Measurements from ENCODE around the gene CAMTA1. TPM values are rescaled to one million over a fixed set of nuclear protein-coding genes. Genes with fewer than 3 reads are reported as not detected.

Gene CAMTA1
- total RNA-seq, 3 donors from 2014 or later: 73.4 to 114 (median 82.6) TPM

DNA sequence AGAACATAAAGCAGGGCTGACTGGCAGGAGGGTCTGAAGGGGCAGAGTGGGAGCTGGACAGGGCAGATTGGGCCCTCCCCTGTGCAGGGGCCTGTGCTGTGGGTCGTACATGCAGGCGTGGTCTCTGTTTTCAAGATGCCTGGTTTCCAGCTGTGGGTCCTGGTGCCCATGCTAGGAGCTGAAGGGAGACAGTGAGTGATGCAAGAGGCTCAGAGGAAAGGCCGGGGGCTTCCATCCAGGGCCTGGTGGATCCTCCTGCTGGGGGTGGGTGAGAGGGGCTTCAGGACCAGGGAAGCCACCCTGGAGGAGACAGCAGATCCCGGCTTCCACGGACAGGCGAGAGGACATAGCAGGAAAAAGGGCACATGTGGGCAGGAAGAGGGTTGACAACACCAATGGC is 636.8 kb downstream of the CAMTA1 start:
- ATAC-seq (no peak), DNase-seq (peak in 1 of 3 donors; percentile 7)
- no peak overlapping the region for H3K4me3 ChIP-seq
- no peaks in the 10 kb centered on the region for H3K9me3 ChIP-seq
- no peaks in the 10 kb centered on the region for H3K36me3 ChIP-seq (ENCODE audit: low read depth)
- H3K4me1 ChIP-seq (ENCODE audit: low read depth): no peaks in the 10 kb centered on the region
- TF ChIP-seq, protein P1, sequence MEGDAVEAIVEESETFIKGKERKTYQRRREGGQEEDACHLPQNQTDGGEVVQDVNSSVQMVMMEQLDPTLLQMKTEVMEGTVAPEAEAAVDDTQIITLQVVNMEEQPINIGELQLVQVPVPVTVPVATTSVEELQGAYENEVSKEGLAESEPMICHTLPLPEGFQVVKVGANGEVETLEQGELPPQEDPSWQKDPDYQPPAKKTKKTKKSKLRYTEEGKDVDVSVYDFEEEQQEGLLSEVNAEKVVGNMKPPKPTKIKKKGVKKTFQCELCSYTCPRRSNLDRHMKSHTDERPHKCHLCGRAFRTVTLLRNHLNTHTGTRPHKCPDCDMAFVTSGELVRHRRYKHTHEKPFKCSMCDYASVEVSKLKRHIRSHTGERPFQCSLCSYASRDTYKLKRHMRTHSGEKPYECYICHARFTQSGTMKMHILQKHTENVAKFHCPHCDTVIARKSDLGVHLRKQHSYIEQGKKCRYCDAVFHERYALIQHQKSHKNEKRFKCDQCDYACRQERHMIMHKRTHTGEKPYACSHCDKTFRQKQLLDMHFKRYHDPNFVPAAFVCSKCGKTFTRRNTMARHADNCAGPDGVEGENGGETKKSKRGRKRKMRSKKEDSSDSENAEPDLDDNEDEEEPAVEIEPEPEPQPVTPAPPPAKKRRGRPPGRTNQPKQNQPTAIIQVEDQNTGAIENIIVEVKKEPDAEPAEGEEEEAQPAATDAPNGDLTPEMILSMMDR (IDR thresholded peaks at IDR 0.05): no peak
- intact Hi-C loops (cut with DNase I, micrococcal nuclease): no loop called here

DNA sequence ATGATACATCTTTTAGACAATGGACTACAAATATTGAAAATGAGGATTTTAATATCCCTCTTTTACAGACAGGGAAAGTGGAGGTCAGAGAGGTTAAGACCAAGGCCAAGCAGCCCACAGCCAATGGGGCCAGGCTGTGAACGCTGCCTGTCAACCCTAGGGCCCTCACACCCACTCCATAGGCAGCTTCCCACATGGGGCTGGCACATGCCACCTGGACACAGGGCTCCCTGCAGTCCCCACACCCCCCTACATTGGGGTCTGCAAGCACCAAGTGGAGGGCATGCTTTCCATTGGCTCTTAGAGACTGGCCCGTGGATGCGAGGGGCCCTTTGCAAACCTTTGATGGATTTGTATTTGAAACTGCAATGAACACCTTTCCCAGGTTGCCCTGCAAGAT is 637.3 kb downstream of the CAMTA1 start:
- TF ChIP-seq, protein P1 (IDR thresholded peaks at IDR 0.05): no peak
- Histone ChIP-seq H3K4me1 (ENCODE audit: low read depth) (no peaks in the 10 kb centered on the region), H3K9me3 (no peaks in the 10 kb centered on the region), H3K4me3 (no peak overlapping the region), H3K36me3 (ENCODE audit: low read depth) (no peaks in the 10 kb centered on the region)
- intact Hi-C loops (cut with DNase I, micrococcal nuclease): no loop called here
- ATAC-seq: no peak
- DNase-seq: peak in 1 of 3 donors; percentile 4

DNA sequence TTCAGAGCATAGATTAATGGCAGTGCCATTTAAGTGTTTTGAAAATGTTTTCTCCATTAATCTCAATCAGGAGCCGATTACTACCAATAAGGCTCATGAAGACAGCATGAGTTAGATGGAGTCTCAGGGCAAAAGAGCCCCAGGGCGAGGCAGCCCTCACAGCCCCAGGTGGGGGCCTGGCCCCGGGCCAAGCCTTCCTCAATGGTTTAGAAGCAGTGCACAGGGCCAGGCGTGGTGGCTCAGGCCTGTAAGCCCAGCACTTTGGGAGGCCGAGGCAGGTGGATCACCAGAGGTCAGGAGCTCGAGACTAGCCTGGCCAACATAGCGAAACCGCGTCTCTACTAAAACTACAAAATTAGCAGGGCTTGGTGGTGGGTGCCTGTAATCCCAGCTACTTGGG is 637.7 kb downstream of the CAMTA1 start:
- H3K9me3 ChIP-seq: no peaks in the 10 kb centered on the region
- no peak overlapping the region for H3K4me3 ChIP-seq
- no peaks in the 10 kb centered on the region for H3K36me3 ChIP-seq (ENCODE audit: low read depth)
- no peaks in the 10 kb centered on the region for H3K4me1 ChIP-seq (ENCODE audit: low read depth)
- ATAC-seq: no peak
- peak in 1 of 3 donors; percentile 4 for DNase-seq
- TF ChIP-seq, protein P1 (IDR thresholded peaks at IDR 0.05): no peak
- intact Hi-C loops (cut with DNase I, micrococcal nuclease): no loop called here

DNA sequence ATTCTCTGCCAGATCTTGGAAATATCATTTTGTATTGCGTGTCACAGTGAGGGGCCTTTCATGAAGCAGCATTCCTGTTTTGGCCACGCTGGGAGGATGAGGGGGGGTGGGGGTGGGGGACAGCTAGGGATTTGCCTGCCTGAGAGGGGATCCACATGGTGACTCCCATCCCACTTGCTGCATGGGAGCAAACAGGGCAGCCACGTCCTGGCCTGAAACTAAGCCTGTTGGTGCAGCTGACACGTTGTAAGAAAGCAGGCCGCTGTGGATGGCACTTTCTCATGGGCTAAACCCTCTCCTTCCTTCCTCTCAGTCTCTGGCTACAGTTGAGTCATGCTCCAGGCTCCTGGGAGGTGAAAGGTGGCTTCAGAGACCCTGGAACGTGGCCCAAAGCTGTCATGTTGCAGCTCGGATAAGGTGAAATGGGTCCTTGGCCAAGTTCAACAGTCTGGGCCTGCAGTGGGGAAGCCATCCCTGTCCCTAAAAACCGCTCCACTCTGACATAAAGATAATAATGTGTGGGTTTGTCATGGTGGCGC is 639.2 kb downstream of the CAMTA1 start:
- Histone ChIP-seq H3K9me3 (no peaks in the 10 kb centered on the region), H3K4me3 (no peak overlapping the region), H3K4me1 (ENCODE audit: low read depth) (no peaks in the 10 kb centered on the region), H3K36me3 (ENCODE audit: low read depth) (no peaks in the 10 kb centered on the region)
- TF ChIP-seq, protein P1 (IDR thresholded peaks at IDR 0.05): no peak
- ATAC-seq (no peak), DNase-seq (no peak)
- intact Hi-C loops (cut with DNase I, micrococcal nuclease): no loop called here

DNA sequence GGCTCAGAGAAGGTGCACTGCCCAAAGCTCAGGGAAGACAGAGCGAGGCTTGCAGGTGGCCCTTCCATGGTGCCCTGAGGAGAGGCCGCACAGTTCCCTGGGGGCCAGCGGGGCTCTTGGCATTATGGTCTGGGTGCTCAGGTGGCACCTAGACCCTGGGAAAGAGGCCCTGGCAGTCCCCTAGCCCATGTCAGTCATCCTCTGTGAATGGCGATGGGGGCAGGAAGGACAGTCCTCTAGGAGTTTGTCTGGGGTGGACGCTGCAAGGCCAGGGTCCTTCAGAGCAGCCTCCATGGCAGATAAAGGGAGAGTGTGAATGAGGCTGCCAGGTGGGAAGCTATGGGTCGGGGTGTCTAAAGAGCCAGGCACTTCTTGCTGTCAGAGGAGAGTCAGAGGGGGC is 640.0 kb downstream of the CAMTA1 start:
- H3K9me3 ChIP-seq: no peaks in the 10 kb centered on the region
- TF ChIP-seq, protein P1 (IDR thresholded peaks at IDR 0.05): no peak
- intact Hi-C loops (cut with DNase I, micrococcal nuclease): no loop called here
- H3K4me3 ChIP-seq: no peak overlapping the region
- ATAC-seq: no peak
- no peaks in the 10 kb centered on the region for H3K36me3 ChIP-seq (ENCODE audit: low read depth)
- DNase-seq: peak in 1 of 3 donors; percentile 20
- H3K4me1 ChIP-seq (ENCODE audit: low read depth): no peaks in the 10 kb centered on the region

DNA sequence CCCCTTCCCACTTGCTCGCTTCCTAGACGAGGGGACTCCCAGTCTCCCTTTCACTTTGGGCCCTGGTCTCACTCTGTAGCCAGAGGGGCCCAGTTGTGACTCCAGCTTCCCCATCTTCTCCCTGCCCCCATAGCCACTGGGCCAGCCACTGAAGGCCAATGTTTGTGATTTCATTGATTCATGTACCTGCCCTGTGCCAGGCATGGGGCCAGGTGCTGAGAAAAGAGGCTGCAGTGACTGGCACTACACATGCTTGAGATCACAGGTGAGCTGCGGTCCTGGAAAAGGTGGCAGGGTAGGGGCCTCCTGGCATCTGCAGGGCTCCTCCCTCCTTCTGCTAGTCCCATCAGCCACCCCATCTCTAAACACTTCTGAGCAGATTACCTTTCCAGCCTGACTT is 640.5 kb downstream of the CAMTA1 start:
- DNase-seq (peak in 1 of 3 donors; percentile 21), ATAC-seq (no peak)
- Histone ChIP-seq H3K9me3 (no peaks in the 10 kb centered on the region), H3K4me3 (no peak overlapping the region), H3K36me3 (ENCODE audit: low read depth) (no peaks in the 10 kb centered on the region), H3K4me1 (ENCODE audit: low read depth) (no peaks in the 10 kb centered on the region)
- TF ChIP-seq, protein P1 (IDR thresholded peaks at IDR 0.05): no peak
- intact Hi-C loops (cut with DNase I, micrococcal nuclease): no loop called here

All from mucosa of descending colon (tissue), 3 donors.